ENCODE results near the gene PER3.

PER3 gene

GRCh38 chr1:7833035-7833434 lies 48.9 kb downstream of the PER3 start (continued):
- TF ChIP-seq, protein P1, sequence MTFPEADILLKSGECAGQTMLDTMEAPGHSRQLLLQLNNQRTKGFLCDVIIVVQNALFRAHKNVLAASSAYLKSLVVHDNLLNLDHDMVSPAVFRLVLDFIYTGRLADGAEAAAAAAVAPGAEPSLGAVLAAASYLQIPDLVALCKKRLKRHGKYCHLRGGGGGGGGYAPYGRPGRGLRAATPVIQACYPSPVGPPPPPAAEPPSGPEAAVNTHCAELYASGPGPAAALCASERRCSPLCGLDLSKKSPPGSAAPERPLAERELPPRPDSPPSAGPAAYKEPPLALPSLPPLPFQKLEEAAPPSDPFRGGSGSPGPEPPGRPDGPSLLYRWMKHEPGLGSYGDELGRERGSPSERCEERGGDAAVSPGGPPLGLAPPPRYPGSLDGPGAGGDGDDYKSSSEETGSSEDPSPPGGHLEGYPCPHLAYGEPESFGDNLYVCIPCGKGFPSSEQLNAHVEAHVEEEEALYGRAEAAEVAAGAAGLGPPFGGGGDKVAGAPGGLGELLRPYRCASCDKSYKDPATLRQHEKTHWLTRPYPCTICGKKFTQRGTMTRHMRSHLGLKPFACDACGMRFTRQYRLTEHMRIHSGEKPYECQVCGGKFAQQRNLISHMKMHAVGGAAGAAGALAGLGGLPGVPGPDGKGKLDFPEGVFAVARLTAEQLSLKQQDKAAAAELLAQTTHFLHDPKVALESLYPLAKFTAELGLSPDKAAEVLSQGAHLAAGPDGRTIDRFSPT (tag by site-specific recombination; IDR thresholded peaks at IDR 0.05), result no peak
- TF ChIP-seq ZNF248 (tag by site-specific recombination; IDR thresholded peaks at IDR 0.05) (no peak), ZNF423 (tag by site-specific recombination; IDR thresholded peaks at IDR 0.05) (no peak), ZNF76 (tag by site-specific recombination; IDR thresholded peaks at IDR 0.05; ENCODE audit: borderline replicate concordance, low read depth) (no peak), ZNF112 (tag by site-specific recombination; IDR thresholded peaks at IDR 0.05) (no peak), ZNF549 (tag by site-specific recombination; IDR thresholded peaks at IDR 0.05) (no peak)
- TF ChIP-seq, protein P2, sequence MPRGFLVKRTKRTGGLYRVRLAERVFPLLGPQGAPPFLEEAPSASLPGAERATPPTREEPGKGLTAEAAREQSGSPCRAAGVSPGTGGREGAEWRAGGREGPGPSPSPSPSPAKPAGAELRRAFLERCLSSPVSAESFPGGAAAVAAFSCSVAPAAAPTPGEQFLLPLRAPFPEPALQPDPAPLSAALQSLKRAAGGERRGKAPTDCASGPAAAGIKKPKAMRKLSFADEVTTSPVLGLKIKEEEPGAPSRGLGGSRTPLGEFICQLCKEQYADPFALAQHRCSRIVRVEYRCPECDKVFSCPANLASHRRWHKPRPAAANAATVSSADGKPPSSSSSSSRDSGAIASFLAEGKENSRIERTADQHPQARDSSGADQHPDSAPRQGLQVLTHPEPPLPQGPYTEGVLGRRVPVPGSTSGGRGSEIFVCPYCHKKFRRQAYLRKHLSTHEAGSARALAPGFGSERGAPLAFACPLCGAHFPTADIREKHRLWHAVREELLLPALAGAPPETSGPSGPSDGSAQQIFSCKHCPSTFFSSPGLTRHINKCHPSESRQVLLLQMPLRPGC (tag by site-specific recombination; IDR thresholded peaks at IDR 0.05), result no peak

DNA sequence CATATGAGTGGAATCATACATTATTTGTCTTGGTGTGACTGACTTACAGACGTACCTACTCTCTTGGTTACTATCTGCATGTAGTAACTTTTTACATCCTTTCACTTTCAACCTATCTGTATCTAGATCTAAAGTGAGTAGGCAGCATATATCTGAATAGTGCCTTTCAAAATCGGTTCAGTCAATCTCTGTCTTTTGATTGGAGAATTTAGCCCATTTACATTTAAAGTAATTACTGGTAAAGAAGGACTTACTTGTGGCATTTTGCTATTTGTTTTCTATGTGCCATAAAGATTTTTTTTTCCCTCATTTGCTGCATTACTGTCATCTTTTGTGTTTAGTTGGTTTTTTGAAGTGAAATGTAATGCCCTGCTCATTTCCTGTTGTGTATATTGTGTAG lies 54.6 kb downstream of the PER3 start:
- H3K4me3 ChIP-seq (ENCODE audit: low read depth, low read length), result no peak overlapping the region
- ChIA-PET POLR2A (no interaction called here), CTCF (no interaction called here)
- H3K9me3 ChIP-seq (ENCODE audit: control insufficient read depth, insufficient read depth, low read depth, low read length), result no peaks in the 10 kb centered on the region
- H3K36me3 ChIP-seq (ENCODE audit: control insufficient read depth in 2 of 2, insufficient read depth in 1 of 2, low read length in 2 of 2), result peaks cover 0 to 15% of the 10 kb centered on the region in 2 experiments; a peak in 2 of 3 replicates
- H3K27ac ChIP-seq (ENCODE audit: extremely low read depth, low read depth, low read length), result no peak overlapping the region
- TF ChIP-seq SETDB1 (IDR thresholded peaks at IDR 0.05; ENCODE audit: insufficient read length, low read length) (peak; percentile 79), MZF1 (tag by site-specific recombination; IDR thresholded peaks at IDR 0.05; ENCODE audit: borderline replicate concordance) (no peak), ZBTB21 (tag by site-specific recombination; IDR thresholded peaks at IDR 0.05) (no peak), ZFP3 (tag by site-specific recombination; IDR thresholded peaks at IDR 0.05; ENCODE audit: low read depth) (no peak)
- H3K4me1 ChIP-seq (ENCODE audit: control insufficient read depth, insufficient read depth, low read length), result no peaks in the 10 kb centered on the region

- Histone ChIP-seq H3K9me3 (ENCODE audit: control insufficient read depth, insufficient read depth, low read depth, low read length) (no peaks in the 10 kb centered on the region), H3K36me3 (ENCODE audit: control insufficient read depth in 2 of 2, insufficient read depth in 1 of 2, low read length in 2 of 2) (peaks cover 0 to 15% of the 10 kb centered on the region in 2 experiments; a peak in 2 of 3 replicates), H3K4me3 (ENCODE audit: low read depth, low read length) (no peak overlapping the region), H3K4me1 (ENCODE audit: control insufficient read depth, insufficient read depth, low read length) (no peaks in the 10 kb centered on the region), H3K27ac (ENCODE audit: extremely low read depth, low read depth, low read length) (no peak overlapping the region)
- CTCF ChIA-PET, result no interaction called here
- POLR2A ChIA-PET, result no interaction called here
- no peak for TF ChIP-seq KLF10 (tag by site-specific recombination; IDR thresholded peaks at IDR 0.05)
- no peak for TF ChIP-seq ZNF571 (tag by site-specific recombination; IDR thresholded peaks at IDR 0.05)
- TF ChIP-seq ZNF501 (tag by site-specific recombination; IDR thresholded peaks at IDR 0.05), result no peak
- no peak for TF ChIP-seq ZNF354C (tag by site-specific recombination; IDR thresholded peaks at IDR 0.05; ENCODE audit: borderline replicate concordance, low read depth)
- TF ChIP-seq ZNF561 (tag by site-specific recombination; IDR thresholded peaks at IDR 0.05; ENCODE audit: borderline replicate concordance), result no peak
- no peak for TF ChIP-seq ZNF292 (tag by site-specific recombination; IDR thresholded peaks at IDR 0.05; ENCODE audit: borderline replicate concordance, low read depth)
- TF ChIP-seq TCF7L2 (IDR thresholded peaks at IDR 0.05; ENCODE audit: borderline replicate concordance, low read depth, low read length), result no peak
- no peak for TF ChIP-seq ZSCAN23 (tag by site-specific recombination; IDR thresholded peaks at IDR 0.05)
- TF ChIP-seq REPIN1 (tag by site-specific recombination; IDR thresholded peaks at IDR 0.05; ENCODE audit: low read depth), result no peak
Measured at GRCh38 chr1:7839526-7839925, 55.4 kb downstream of the PER3 start.

Measured in HEK293 (cell line).